NCI-H524 (cell line): ENCODE measurements around the gene OR10V1.
"Not testable (repeated sequence)": the region's sequence is repeated elsewhere in the genome, so short reads cannot be mapped to it uniquely, and the experiment has no call there.

Experiments used
- DNase-seq, 2 experiments: peaks; one replicate each; lab custom pipeline; 2025; lab: John Stamatoyannopoulos, UW

Gene OR10V1

DNA sequence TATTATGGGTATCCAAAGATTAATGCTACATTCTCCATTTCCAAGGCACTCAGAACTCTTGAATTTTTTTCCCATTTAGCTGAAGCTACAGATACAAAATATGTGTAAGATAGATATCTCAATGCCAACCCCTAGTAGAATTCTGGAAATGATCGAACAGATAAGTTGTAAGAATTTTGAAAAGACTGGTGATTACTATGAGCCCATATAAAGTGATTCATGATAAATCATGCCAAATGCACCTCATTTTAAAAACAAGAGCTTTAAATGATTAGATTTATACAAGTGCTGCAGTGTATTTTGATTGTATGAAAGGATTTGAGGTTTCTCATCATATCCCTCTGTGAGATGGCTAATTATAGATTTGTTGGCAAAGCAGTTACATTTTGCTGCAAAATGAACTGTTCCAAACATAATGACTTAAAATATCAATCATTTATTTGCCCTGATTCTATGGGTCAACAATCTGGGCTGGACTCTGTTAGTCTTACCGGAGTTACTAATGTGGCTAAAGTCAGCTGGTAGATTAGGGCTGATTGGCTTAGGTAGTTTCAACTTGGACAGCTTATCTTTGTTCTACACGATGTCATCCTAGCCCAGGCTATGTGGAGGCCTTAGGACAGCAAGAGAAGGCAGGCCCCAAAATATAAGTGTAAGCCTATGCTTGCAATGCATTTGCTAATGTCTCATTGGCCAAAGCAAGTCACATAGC, 3.4 kb downstream of the OR10V1 start:
- no peak for DNase-seq

DNA sequence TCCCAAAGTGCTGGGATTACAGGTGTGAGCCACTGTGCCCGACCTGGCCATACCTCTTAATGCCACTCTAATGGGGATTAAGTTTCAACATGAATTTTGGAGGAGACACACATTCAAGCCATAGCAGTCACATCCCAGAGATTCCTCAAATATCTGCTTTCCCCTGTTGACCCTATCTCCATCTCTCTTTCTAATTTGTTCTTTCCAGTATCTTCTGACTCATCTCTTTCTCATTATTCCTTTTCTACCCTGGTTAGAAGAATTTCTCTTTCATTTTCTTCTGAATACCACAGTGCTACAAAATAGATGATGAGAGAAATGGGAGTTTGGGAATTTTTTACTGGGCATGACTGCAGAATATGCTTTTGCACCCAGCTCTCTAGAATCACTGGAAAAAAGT, 5.1 kb downstream of the OR10V1 start:
- no peak for DNase-seq

DNA sequence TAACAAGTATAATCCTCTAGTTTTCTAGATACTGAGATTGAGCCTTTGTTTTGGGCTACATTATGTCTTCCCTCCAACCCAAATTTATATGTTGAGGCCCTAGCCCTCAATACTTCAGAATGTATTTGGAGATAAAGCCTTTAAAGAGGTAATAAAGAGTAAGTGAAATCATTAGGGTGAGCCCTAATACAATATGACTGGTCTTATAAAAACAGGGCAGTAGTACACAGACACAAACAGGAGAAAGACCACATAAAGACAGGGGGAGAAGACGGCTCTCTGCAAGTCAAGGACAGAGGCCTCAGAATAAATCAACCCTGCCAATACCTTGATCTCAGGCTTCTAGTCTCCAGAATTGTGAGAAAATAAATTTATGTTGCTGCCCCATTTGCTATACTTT, 6.3 kb downstream of the OR10V1 start:
- no peak for DNase-seq

DNA sequence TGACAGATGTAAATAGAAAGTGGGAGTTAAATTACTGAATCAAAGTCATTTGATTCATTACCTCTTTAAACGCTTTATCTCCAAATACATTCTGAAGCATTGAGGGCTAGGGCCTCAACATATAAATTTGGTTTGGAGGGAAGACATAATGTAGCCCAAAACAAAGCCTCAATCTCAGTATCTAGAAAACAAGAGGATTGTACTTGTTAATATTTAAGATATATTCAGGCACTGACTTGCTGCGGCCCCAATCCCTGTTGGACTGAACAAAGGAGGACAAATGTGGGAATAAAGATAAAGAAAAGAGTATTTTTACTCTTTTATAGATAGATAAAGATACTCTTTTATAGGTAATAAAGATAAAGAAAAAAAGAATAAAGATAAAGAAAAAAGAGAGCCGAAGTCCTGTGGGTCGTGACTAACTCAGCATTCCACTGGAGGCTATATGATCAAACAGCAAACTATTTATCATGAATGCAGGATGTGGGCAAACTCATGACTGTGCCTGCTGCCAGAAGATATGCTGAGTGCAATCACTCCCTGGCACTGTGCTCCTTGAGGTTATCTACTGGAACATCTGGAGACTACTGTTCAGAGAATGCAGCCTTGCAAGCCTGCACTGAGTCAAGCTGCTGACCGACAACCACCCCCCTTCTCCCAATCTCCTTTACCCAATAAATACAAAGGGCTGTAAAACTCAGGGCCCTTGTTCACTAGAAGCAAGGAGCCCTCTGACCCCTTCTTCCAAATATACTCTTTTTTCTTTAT, 6.9 kb downstream of the OR10V1 start:
- DNase-seq = no peak

DNA sequence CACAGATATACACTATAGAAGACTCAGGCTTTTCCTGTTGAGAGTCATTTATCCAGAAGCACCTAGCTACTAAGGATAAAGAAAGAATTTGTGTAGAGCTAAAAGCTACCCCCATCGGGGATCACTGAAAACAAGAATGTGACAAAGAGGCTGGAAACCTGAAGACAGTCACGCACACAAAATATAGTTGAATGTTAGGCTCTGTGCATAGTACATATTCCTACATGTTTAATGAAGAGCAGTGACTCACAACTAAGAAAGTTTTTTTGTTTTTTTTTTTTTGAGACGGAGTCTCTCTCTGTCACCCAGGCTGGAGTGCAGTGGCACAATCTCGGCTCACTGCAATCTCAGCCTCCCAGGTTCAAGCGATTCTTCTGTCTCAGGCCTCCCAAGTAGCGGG, 8.4 kb downstream of the OR10V1 start:
- no peak for DNase-seq

DNA sequence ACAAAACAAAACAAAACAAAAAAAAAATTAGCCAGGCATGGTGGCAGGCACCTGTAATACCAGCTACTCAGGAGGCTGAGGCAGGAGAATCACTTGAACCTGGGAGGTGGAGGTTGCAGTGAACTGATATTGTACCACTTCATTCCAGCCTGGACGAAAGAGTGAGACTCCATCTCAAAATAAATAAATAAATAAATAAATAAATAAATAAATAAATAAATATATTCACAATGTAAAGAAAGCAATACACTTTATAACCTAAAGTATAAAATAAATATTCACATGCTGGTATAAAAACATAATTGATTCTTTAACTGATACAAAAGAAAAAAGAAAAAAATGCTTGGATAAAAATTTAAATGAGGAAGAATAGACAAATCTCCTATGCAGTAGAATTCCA, 10.1 kb downstream of the OR10V1 start:
- DNase-seq = not testable (repeated sequence)

DNA sequence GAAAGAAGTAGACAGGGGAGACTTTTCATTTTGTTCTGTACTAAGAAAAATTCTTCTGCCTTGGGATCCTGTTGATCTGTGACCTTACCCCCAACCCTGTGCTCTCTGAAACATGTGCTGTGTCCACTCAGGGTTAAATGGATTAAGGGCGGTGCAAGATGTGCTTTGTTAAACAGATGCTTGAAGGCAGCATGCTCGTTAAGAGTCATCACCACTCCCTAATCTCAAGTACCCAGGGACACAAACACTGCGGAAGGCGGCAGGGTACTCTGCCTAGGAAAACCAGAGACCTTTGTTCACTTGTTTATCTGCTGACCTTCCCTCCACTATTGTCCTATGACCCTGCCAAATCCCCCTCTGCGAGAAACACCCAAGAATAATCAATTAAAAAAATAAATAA, 13.5 kb downstream of the OR10V1 start:
- not testable (repeated sequence) for DNase-seq

DNA sequence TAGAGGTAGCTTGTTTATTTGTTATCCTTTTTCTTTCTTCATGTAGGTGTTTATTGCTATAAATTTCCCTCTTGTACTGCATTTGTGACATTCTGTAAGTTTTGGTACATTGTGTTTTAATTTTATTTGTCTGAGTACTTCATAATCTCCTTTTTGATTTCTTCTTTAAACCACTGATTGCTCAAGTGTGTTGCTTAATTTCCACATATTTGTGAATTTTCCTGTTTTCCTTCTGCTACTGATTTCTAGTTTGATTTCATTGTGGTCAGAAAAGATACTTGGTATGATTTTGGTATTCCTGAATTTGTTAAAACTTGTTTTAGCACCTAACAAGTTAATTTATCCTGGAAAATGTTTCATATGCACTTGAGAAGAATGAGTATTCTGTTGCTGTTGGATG, 15.1 kb downstream of the OR10V1 start:
- no peak for DNase-seq

DNA sequence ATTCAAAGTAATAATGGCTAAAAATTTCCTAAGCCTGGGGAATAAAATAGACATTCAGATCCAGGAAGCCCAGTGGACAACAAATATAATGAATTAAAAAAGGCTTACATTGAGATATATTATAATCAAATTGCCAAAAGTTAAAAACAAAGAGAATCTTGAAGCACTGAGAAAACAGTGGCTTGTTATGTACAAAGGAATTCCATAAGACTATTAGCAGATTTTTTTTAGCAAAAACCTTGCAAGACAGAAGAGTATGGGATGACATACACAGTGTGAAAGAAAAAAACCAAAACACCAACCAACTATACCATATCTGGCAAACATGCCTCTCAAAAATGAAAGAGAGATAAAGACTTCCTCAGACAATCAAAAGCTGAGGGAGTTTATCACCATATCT, 20.7 kb downstream of the OR10V1 start:
- DNase-seq = no peak

DNA sequence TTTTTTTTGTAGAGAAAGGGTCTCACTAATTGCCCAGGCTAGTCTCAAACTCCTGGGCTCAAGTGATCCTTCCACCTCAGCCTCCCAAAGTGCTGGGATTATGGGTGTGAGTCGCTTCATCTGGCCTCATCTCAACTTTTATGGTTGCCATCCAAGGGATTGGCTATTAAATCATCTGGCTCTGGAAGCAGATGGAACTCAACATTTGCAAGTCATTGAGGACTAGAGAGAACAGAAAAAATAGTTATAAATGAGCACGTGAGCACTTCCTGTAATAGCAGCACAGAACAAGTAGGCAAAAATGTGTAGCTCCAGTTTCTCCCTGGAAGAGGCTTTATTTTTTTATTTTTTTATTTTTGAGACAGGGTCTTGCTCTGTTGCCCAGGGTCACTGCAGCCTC, 22.5 kb downstream of the OR10V1 start:
- DNase-seq = no peak

DNA sequence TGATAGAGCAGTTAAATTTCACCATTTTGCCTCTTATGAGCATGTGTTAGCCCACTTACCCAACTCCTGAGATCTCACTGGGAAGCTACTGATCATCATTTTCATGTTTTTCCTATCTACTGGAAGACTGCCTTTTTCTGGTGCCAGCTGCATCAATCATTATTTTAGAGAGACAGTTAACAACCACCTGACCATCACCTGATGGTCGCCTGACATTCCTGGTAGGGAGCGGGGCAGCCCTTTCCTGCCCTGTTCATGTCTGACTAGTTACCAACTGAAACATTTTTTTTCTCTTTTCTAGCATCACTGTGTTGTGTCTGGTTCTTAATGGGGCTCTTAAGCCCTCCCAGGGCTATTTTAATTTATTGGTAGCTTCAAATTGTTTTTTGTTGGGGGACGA, 24.6 kb downstream of the OR10V1 start:
- DNase-seq = no peak

DNA sequence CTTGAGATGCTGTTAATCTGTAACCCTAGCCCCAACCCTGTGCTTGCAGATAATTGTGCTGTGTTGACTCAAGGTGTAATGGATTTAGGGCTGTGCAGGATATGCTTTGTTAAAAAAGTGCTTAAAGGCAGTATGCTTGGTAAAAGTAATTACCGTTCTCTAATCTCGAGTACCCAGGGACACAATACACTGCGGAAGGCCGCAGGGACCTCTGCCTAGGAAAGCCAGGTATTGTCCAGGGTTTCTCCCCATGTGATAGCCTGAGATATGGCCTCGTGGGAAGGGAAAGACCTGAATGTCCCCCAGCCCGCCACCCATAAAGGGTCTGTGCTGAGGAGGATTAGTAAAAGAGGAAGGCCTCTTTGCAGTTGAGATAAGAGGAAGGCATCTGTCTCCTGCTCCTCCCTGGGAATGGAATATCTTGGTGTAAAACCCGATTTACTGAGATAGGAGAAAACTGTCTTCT, 32.4 kb downstream of the OR10V1 start:
- peak; percentile 2 to 51 for DNase-seq

DNA sequence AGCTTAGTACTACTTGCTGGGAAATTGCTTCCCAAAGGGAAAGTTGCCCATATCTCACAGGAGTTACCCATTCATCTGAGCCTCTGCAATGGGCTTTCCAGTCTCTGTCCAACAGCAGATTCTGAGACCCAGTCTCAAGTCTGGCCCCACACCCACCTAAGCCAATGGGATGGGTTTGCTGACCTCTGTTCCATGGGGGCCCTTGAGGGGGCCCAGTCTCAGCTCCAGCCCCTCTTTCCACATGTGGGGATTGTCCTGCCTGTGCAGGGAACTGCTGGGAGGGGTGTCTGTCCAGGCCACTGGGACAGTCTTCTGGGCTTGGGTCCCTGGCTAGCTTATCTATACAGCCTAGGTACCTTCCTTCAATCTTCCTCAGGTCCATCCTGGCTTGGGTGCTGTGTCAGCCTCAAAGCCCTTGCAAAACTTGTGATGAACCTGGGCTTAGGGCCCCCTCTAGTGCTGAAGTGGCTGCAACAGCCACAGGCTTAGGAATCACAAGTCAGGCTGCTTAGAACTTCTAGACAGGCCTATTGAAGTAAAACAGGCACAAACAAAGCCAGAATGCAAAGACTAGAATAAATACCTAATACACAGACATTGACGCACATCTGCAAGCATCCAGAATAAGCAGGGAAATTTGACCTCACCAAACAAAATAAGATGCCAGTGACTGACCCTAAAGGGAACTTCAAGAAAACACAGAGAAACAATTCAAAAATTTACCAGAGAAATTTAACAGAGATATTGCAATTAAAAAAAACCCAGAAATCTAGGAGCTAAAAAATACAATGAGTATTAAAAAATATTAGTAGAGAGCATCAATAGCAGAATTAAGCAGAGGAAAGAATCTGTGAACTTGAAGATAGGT, 33.1 kb downstream of the OR10V1 start:
- DNase-seq = peak; percentile 78 to 85

DNA sequence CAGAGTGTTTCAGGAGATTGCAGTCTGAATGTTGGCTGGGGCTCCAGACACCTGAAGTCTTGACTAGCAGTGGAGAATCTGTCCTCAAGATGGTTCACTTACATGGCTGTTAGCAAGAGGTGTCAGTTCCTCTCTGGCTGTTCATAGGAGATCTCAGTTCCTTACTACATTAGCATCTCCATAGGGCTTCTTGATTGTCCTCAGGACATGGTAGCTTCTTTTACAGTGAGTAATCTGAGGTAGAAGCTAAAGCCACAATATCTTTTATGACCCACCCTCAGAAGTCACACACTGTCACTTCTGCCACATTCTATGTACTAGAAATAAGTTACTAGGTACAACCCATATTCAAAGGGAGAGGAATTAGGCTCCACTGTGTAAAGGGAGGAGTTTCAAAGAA, 34.3 kb downstream of the OR10V1 start:
- DNase-seq = no peak

DNA sequence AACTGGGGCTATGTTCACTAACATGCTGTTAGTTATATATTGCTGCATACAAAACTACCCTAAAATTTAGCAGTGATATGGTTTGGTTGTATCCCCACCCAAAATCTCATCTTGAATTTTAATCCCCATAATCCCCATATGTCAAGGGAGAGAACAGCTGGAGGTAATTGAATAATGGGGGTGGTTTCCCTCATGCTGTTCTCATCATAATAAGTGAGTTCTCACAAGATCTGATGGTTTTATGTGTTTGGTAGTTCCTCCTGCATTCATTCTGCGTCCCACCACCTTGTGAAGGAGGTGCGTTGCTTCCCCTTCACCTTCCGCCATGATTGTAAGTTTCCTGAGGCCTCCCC, 34.9 kb downstream of the OR10V1 start:
- DNase-seq = peak; percentile 82 to 96

DNA sequence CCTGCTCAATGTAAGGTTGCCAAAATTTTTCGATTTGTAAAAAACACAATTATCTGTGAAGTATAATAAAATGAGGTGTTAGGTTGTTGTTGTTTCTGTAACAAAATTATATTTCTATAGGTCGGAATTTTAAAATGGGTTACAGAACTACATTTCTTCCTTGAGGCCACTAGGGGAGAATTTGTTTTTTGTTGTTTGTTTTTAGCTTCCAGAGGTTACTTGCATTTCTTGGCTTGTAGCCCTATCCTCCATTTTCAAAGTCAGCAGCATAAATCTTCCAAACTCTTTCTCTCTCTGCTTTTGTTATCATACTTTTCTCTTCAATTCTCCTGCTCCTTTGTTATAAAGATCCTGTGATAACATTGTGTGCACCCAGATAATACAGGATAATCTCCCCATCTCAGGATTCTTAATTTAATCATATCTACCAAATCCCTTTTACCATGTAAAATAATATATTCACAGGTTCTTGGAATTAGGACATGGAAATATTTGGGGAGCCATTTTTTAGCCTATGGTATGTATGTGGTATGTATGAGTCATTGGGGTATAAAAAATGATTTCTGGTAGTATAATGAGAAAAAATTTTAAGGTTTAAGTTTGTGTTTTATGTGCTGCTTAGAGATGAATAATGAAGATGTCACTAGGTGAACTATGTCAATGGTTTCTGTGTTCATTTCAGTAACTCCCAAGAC, 35.4 kb downstream of the OR10V1 start:
- peak in 1 of 2 experiments; percentile 57 for DNase-seq

DNA sequence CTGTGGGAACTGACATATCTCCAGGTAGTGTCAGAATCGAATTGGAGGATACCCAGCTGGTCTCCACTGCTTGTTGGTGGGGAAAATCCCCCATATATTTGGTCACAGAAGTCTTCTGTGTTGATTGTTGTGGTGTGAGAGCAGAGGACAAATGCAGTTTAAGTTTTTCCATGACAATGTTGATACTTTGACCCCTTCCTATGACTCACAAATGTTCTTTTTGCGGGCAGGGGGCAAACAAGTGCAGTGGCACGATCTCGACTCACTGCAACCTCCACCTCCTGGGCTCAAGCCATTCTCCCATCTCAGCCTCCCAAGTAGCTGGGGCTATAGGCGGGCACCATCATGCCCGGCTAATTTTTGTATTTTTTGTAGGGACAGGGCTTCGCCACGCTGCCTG, 37.4 kb downstream of the OR10V1 start:
- DNase-seq = no peak

DNA sequence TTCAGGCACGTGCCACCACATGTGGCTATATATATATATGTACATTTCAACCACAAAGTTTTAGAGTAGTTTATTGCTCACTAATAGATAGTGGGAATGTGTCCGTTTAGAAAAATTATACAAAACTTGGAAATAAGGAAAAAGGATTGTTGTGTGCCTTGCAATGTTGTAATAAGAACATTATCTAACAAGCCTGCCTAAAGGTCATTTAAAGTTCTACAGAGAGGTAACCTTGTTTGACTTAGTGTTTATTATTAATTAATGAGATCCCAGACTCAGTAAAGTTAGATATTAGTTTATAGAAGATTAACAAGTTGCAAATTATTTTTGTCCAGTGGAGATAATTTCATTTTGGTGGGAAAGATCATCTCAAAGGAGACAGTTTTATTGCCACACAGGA, 39.4 kb downstream of the OR10V1 start:
- no peak for DNase-seq

DNA sequence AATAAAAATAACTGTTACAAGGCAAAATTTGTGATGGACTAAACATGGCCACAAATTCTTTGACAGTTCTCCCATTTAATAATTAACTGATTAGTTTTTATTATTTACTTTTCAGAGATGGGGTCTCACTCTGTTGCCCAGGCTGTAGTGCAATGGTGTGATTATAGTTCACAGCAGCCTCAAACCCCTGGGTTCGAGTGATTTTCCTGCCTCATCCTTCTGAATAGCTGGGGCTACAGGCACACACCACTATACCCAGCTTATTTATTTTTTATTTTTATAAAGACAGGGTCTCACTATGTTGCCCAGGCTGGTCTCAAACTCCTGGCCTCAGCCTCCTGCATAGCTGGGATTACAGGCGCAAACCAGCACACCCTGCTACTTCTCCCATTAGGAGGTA, 40.4 kb downstream of the OR10V1 start:
- no peak for DNase-seq

DNA sequence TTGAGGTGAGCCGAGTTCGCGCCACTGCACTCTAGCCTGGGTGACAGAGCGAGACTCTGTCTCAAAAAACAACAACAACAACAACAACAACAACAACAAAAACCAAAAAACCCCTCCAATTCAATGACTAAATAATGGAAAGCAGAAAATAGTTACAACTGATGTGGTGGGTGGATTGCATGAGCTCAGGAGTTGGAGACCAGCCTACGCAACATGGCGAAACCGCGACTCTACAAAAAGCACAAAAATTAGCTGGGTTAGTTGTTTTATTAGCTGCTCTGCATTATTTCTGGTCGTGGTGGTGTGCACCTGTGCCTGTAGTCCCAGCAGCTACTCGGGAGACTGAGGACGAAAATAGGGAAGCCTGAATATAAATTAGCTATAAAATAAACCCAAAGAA, 42.2 kb downstream of the OR10V1 start:
- DNase-seq = no peak

DNA sequence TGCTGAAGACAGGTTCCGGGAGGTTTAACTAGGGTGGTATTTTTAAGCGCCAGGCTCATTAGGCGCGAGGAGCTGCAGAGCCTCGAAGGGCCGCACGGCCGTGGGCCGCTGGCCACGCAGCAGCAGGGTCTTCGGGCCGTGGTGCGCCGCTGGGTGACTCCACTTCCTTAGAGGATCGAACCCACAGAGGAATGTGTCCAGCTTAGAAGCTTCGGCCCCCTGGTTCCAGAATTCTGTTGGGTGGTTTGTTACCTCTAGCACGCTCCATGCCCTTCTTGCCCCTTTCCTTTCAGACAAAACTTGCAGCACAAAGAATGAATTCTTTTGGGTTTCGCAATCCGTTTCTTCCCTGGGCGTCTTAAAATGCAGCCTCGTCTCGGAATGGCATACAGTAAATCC, 44.0 kb downstream of the OR10V1 start:
- DNase-seq = peak in 1 of 2 experiments; percentile 46
